Fibroblast of lung (primary cell): ENCODE measurements around the gene MCF2L2.

Experiments
- EZH2 ChIP-seq: IDR thresholded peaks from 2 replicates; pipeline ENCODE4 v1.5.1; 2012; ENCODE audit warnings: low read length, control low read depth, mild to moderate bottlenecking; ENCODE audit errors: missing control alignments
- TF ChIP-seq, protein P1 (sequence below), 2 donors: IDR thresholded peaks in 1 of 2; conservative IDR thresholded peaks in 1 of 2; 1 replicate in 1 of 2; 2 replicates in 1 of 2; pipeline ENCODE4 v1.5.1; 2011 to 2012; ENCODE audit warnings: low read length in 2 of 2, control low read depth in 1 of 2, inconsistent platforms in 1 of 2, low read depth in 1 of 2, mild to moderate bottlenecking in 1 of 2

- TF ChIP-seq, protein P1, sequence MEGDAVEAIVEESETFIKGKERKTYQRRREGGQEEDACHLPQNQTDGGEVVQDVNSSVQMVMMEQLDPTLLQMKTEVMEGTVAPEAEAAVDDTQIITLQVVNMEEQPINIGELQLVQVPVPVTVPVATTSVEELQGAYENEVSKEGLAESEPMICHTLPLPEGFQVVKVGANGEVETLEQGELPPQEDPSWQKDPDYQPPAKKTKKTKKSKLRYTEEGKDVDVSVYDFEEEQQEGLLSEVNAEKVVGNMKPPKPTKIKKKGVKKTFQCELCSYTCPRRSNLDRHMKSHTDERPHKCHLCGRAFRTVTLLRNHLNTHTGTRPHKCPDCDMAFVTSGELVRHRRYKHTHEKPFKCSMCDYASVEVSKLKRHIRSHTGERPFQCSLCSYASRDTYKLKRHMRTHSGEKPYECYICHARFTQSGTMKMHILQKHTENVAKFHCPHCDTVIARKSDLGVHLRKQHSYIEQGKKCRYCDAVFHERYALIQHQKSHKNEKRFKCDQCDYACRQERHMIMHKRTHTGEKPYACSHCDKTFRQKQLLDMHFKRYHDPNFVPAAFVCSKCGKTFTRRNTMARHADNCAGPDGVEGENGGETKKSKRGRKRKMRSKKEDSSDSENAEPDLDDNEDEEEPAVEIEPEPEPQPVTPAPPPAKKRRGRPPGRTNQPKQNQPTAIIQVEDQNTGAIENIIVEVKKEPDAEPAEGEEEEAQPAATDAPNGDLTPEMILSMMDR (conservative IDR thresholded peaks at IDR 0.05 in 1 of 2, IDR thresholded peaks at IDR 0.05 in 1 of 2; ENCODE audit: low read depth in 1 of 2, low read length in 2 of 2): no peak
- no peak for TF ChIP-seq EZH2
Measured at GRCh38 chr3:183370391-183370790, 58.0 kb downstream of the MCF2L2 start.
